Breast epithelium (tissue), 4 donors: Measurements from ENCODE around the gene TEX9. TPM values are rescaled to one million over a fixed set of nuclear protein-coding genes. Genes with fewer than 3 reads are reported as not detected.

ENCODE experiments used
- DNase-seq, 2 donors: peaks; one replicate each; pipeline ENCODE4 v3.0.0-alpha.2; 2019; ENCODE audit warnings: low spot score in 2 of 2
- H3K27ac ChIP-seq, 2 donors: fragments of 200-600 bp; sonication (generic) in 1 of 2; one replicate each; pipeline ENCODE4 v1.5.1; 2016 to 2019; ENCODE audit warnings: mild to moderate bottlenecking in 1 of 2
- H3K27me3 ChIP-seq, 2 donors: fragments of 200-600 bp; sonication (generic) in 1 of 2; one replicate each; pipeline versions ENCODE4 v1.5.1 to v1.6.0; 2017 to 2019; ENCODE audit warnings: control low read depth in 1 of 2, mild to moderate bottlenecking in 1 of 2
- H3K36me3 ChIP-seq: fragments of 200-600 bp; one replicate; pipeline ENCODE4 v1.5.1; 2019
- H3K4me1 ChIP-seq, 2 donors: fragments of 200-600 bp; sonication (generic); one replicate each; pipeline ENCODE4 v1.5.1; 2016 to 2019; ENCODE audit warnings: control low read depth in 1 of 2
- H3K4me3 ChIP-seq, 3 donors: fragments of 200-600 bp; sonication (generic); 1 replicate in 2 of 3; 2 replicates in 1 of 3; pipeline ENCODE4 v1.5.1; 2016 to 2019; ENCODE audit warnings: mild to moderate bottlenecking in 3 of 3, moderate library complexity in 2 of 3
- H3K9me3 ChIP-seq, 2 donors: fragments of 200-600 bp; sonication (generic) in 1 of 2; one replicate each; pipeline ENCODE4 v1.5.1; 2016 to 2019; ENCODE audit warnings: control low read depth in 1 of 2
- CTCF ChIP-seq, 3 donors: fragments of 450-650 bp; IDR thresholded peaks; one replicate each; pipeline ENCODE4 v1.5.1; 2016 to 2017; ENCODE audit warnings: antibody characterized with exemption in 3 of 3, mild to moderate bottlenecking in 3 of 3, moderate library complexity in 3 of 3
- POLR2A ChIP-seq: fragments of 450-650 bp; IDR thresholded peaks from one replicate; pipeline ENCODE4 v1.6.1; 2016; ENCODE audit warnings: antibody characterized with exemption, mild to moderate bottlenecking, moderate library complexity
- POLR2AphosphoS5 ChIP-seq, 3 donors: sonication (generic); formaldehyde crosslinking; IDR thresholded peaks; one replicate each; pipeline ENCODE4 v1.6.1; 2017; ENCODE audit warnings: antibody characterized with exemption in 3 of 3
- intact Hi-C: fragments of 100-400 bp; cut with DNase I; formaldehyde crosslinking; loops from one replicate; pipeline ENCODE4 v1.15.1; 2023; ENCODE audit warnings: low total_unique reads
- total RNA-seq, 3 donors: library from RNA; depleted of rRNA; stranded (reverse); fragments of >200 nt; gene quantifications; one replicate each; pipeline ENCODE4 v1.1.0, GENCODE V29; 2016

Gene TEX9
- total RNA-seq, 3 donors from 2014 or later = 3.4 to 38.2 (median 32.1) TPM

- Histone ChIP-seq H3K4me1 (no peaks in the 10 kb centered on the region), H3K36me3 (no peaks in the 10 kb centered on the region), H3K27me3 (no peaks in the 10 kb centered on the region), H3K9me3 (no peaks in the 10 kb centered on the region), H3K27ac (no peak overlapping the region), H3K4me3 (no peak overlapping the region)
- intact Hi-C loops = no loop called here
- DNase-seq = no peak
- TF ChIP-seq CTCF (IDR thresholded peaks at IDR 0.05) (no peak), POLR2AphosphoS5 (IDR thresholded peaks at IDR 0.05) (no peak), POLR2A (no peak)
These were observed 22.6 kb upstream of the TEX9 start for GRCh38 chr15:56342653-56343052.

GRCh38 chr15:56343879-56344278 lies 21.3 kb upstream of the TEX9 start:
- DNase-seq = no peak
- Histone ChIP-seq H3K36me3 (no peaks in the 10 kb centered on the region), H3K4me3 (no peak overlapping the region), H3K9me3 (no peaks in the 10 kb centered on the region), H3K4me1 (no peaks in the 10 kb centered on the region), H3K27me3 (no peaks in the 10 kb centered on the region), H3K27ac (no peak overlapping the region)
- TF ChIP-seq CTCF (IDR thresholded peaks at IDR 0.05) (no peak), POLR2A (no peak), POLR2AphosphoS5 (IDR thresholded peaks at IDR 0.05) (no peak)
- intact Hi-C loops = no loop called here

GRCh38 chr15:56344336-56344735 lies 20.9 kb upstream of the TEX9 start:
- no peak for DNase-seq
- Histone ChIP-seq H3K4me3 (no peak overlapping the region), H3K27ac (no peak overlapping the region), H3K4me1 (no peaks in the 10 kb centered on the region), H3K27me3 (no peaks in the 10 kb centered on the region), H3K36me3 (no peaks in the 10 kb centered on the region), H3K9me3 (no peaks in the 10 kb centered on the region)
- intact Hi-C loops = no loop called here
- TF ChIP-seq POLR2AphosphoS5 (IDR thresholded peaks at IDR 0.05) (no peak), POLR2A (no peak), CTCF (IDR thresholded peaks at IDR 0.05) (no peak)

- Histone ChIP-seq H3K4me1 (no peaks in the 10 kb centered on the region), H3K9me3 (no peaks in the 10 kb centered on the region), H3K4me3 (no peak overlapping the region), H3K36me3 (no peaks in the 10 kb centered on the region), H3K27me3 (no peaks in the 10 kb centered on the region), H3K27ac (no peak overlapping the region)
- DNase-seq = no peak
- TF ChIP-seq POLR2A (no peak), POLR2AphosphoS5 (IDR thresholded peaks at IDR 0.05) (no peak), CTCF (IDR thresholded peaks at IDR 0.05) (no peak)
- intact Hi-C loops = no loop called here
These were observed 18.8 kb upstream of the TEX9 start for GRCh38 chr15:56346414-56346813.

GRCh38 chr15:56349554-56349953 lies 15.7 kb upstream of the TEX9 start:
- Histone ChIP-seq H3K9me3 (no peaks in the 10 kb centered on the region), H3K36me3 (no peaks in the 10 kb centered on the region), H3K4me3 (no peak overlapping the region), H3K27ac (no peak overlapping the region), H3K27me3 (no peaks in the 10 kb centered on the region), H3K4me1 (peaks cover 0 to 6% of the 10 kb centered on the region in 2 donors)
- TF ChIP-seq POLR2A (no peak), CTCF (IDR thresholded peaks at IDR 0.05) (no peak)
- intact Hi-C loops = no loop called here
- DNase-seq = no peak
